Measurements from ENCODE around the gene UNC5C.

UNC5C gene

GRCh38 chr4:95402299-95402698, 146.5 kb downstream of the UNC5C start:
- no peak for DNase-seq (ENCODE audit: low read depth in 2 of 2)

- DNase-seq (ENCODE audit: low read depth in 2 of 2), result no peak
Measured at GRCh38 chr4:95398217-95398616, 150.6 kb downstream of the UNC5C start.

DNA sequence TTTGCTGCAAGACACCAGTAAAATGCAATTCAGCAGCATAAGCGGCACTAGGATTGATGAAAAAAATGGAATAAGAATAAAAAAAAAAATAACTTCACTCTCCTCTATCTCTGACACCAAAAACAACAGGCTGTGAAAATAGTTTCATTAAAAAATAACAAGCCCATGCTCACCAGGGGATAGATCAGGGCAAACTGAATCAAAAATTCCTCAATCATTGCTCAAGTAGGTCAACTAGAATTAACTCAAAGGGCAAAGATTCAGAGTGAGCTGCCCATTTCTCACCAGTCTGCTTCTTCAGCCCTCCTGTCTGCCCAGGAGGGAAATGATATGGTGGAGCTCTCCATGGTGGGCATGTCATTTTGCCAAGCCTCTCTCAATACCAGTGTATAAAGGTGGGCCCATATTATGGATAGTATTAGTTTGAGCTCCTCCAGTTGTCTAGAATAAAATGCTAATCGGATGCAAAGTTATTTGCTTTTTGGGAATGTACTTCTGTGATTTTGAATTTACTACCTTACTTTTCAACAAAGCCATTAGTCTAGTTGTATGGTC, 153.9 kb downstream of the UNC5C start:
- DNase-seq (ENCODE audit: low read depth in 2 of 2), result no peak

- no peak for DNase-seq (ENCODE audit: low read depth in 2 of 2)
Measured at GRCh38 chr4:95393821-95394220, 155.0 kb downstream of the UNC5C start.

GRCh38 chr4:95388911-95389310, 159.9 kb downstream of the UNC5C start:
- no peak for DNase-seq (ENCODE audit: low read depth in 2 of 2)

- no peak for DNase-seq (ENCODE audit: low read depth in 2 of 2)
Measured at GRCh38 chr4:95387719-95388118, 161.1 kb downstream of the UNC5C start.

DNA sequence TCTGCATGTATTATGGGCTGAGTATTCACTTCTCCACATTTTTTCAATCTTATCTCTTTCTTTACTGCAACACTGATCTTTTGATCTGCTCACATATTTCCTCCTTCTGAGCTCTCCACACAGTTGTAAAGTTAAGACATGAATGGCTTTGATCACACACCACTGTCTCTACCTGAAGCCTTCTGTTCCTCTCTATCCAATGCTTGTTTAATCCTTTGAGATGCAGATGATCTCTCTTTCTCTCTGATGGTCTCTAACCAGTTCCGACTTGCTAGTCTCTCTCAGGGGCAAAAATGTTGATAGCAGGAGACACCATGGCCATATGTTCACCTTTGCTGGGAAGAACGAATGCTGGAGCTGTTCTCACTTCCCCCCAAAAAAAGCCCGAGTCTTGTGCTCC, 162.4 kb downstream of the UNC5C start:
- no peak for DNase-seq (ENCODE audit: low read depth in 2 of 2)

- DNase-seq (ENCODE audit: low read depth in 2 of 2), result no peak
Measured at GRCh38 chr4:95381843-95382580, 166.8 kb downstream of the UNC5C start.

DNA sequence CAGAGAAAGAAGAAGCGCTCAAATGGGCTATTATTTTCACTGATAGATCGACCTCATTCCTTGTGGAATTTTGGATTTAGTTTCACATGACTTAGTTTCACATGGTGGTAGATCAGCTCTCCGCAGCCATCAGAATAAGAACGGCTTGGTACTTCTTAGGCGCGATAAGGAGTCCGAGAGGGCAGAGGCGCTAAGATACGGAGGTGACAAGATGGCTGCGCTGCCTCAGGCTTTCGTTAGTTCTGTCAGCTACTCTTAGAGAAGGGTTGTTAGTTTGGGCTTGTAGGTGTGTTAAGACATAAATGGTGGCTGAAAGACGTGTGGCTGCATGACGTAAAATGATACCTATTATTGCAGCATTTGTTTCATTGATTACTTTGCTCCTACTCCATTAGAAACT, 169.1 kb downstream of the UNC5C start:
- DNase-seq (ENCODE audit: low read depth in 2 of 2), result no peak

DNA sequence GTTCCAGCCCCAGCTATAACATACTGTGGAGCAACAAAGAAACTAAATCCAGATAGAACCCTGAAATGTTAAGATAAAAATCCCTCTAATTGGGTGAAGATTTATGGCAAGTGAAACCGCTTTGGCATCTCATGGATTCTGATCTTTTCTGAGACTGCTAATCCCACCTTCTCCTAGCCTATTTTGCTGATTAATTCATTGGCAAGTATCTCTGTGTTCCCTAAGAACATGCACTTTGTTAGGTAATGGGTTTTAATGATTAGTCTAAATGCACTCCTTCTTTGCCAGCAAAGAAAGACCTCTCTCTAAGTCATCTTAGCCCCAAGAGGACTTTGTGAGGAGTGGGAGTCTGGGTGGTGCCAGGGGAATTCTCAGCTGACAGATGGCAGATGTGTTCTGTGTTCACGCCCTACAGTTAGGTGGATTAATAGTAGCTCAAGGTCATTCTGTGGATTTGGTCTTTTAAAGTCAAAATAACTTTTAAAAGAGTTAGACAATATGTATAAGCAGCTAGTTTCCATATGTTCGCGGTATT, 171.3 kb downstream of the UNC5C start:
- no peak for DNase-seq (ENCODE audit: low read depth in 2 of 2)

DNA sequence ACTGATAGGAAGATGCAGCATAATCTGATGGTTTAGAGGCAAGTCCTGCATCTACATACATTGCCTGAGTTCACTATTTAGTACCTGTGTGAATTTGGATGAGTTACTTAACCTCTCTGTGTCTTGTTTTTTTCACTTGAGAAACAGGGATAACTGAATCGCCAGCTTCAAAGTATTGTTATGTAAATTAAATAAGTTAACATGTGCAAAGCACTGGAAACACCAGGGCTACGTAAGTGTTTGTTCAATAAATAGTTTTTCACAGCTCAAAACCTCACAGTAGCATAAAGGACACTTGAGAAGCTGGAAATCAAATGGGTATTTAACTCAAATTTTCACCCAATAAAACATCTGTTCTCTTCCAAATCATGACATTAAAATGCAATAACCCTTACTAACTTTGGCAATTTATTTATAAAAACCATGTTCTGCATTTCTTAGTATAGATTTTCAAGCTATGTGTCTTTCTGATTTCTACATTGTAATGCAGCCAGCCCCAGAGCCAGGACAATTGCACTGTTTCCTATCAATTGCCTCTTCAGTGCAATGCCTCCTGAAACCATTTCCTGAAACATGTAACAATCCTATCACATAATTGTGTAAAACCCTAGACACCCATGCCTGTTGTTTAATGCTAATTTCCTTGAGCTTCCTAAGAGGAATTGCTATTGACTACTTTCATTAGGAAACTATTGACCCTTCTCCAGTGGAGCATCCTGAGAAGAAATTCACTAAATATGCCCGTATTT, 177.1 kb downstream of the UNC5C start:
- DNase-seq (ENCODE audit: low read depth in 2 of 2), result no peak

DNA sequence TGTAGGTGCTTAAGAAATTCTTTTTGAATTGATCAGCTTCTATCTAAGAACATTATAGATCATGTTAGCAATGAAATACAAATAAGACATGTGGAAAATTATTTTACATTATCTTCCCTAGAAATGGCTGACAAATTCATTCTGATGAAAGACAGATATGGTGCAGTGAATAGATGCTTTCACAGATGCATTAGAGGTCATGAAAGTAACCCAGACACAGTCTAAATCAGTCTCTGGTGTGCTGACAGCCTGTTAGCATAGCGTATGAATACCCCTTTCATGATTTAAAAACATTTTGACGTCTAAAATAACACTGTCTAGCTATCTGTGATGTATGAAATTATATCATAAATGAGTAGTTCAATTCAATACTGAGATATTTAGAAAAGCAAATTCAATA, 180.9 kb downstream of the UNC5C start:
- DNase-seq (ENCODE audit: low read depth in 2 of 2), result no peak

GRCh38 chr4:95363966-95364365, 184.8 kb downstream of the UNC5C start:
- no peak for DNase-seq (ENCODE audit: low read depth in 2 of 2)

GRCh38 chr4:95363559-95363925, 185.2 kb downstream of the UNC5C start:
- no peak for DNase-seq (ENCODE audit: low read depth in 2 of 2)

GRCh38 chr4:95362906-95363558, 185.7 kb downstream of the UNC5C start:
- DNase-seq (ENCODE audit: low read depth in 2 of 2), result no peak

- no peak for DNase-seq (ENCODE audit: low read depth in 2 of 2)
Measured at GRCh38 chr4:95362066-95362465, 186.7 kb downstream of the UNC5C start.

DNA sequence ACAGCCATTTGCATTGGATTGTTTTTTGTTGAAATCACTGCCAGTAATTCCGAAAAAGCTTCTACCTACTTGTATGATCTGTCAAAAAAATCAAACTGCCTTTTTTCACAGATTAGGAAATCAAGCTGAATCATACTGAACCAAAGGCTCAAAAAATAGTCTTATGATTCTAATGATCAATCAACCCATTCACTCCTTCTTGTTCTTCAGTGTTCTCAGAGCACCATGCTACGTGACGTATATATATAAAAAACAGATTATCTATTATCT, 187.1 kb downstream of the UNC5C start:
- no peak for DNase-seq (ENCODE audit: low read depth in 2 of 2)

- no peak for DNase-seq (ENCODE audit: low read depth in 2 of 2)
Measured at GRCh38 chr4:95360906-95361695, 187.7 kb downstream of the UNC5C start.

GRCh38 chr4:95360256-95360903, 188.4 kb downstream of the UNC5C start:
- no peak for DNase-seq (ENCODE audit: low read depth in 2 of 2)

GRCh38 chr4:95358421-95358820, 190.4 kb downstream of the UNC5C start:
- no peak for DNase-seq (ENCODE audit: low read depth in 2 of 2)

GRCh38 chr4:95355021-95355420, 193.8 kb downstream of the UNC5C start:
- DNase-seq (ENCODE audit: low read depth in 2 of 2), result no peak

Data from stimulated activated CD4-positive, alpha-beta T cell treated with anti-CD3 and anti-CD28 coated beads, Interleukin-1b, Interleukin-23, amount 100 ng/mL, for 4 hours (primary cell).